Osteoblast (primary cell): ENCODE measurements around the gene LHFPL6. TPM values are rescaled to one million over a fixed set of nuclear protein-coding genes. Genes with fewer than 3 reads are reported as not detected.

Experiments used
- DNase-seq: peaks from one replicate; pipeline ENCODE4 v3.0.0; 2011; ENCODE audit warnings: low spot score, mixed read lengths; ENCODE audit not compliant: insufficient read length; ENCODE audit errors: missing footprints
- H2AFZ ChIP-seq: 2 replicates; pipeline ENCODE4 v1.6.0; 2011; ENCODE audit warnings: mild to moderate bottlenecking, low read length
- H3K27ac ChIP-seq: 2 replicates; pipeline ENCODE4 v1.5.1; 2011; ENCODE audit warnings: mild to moderate bottlenecking, low read depth, low read length, moderate library complexity
- H3K27me3 ChIP-seq: 2 replicates; pipeline ENCODE4 v1.6.0; 2012; ENCODE audit warnings: mild to moderate bottlenecking, control low read depth, inconsistent platforms, low read length, moderate library complexity; ENCODE audit not compliant: insufficient read depth
- H3K36me3 ChIP-seq: 2 replicates; pipeline ENCODE4 v1.5.1; 2011; ENCODE audit warnings: mild to moderate bottlenecking, low read length, control low read depth, moderate library complexity; ENCODE audit not compliant: insufficient read depth
- H3K4me1 ChIP-seq: 2 replicates; pipeline ENCODE4 v1.5.1; 2011; ENCODE audit warnings: mild to moderate bottlenecking, low read length, control low read depth, moderate library complexity; ENCODE audit not compliant: insufficient read depth
- H3K4me2 ChIP-seq: 2 replicates; pipeline ENCODE4 v1.6.0; 2011; ENCODE audit warnings: mild to moderate bottlenecking, low read length; ENCODE audit not compliant: insufficient read depth
- H3K4me3 ChIP-seq: fragments of 200-600 bp; sonication (generic); 3 replicates; pipeline ENCODE4 v1.5.1; 2012; ENCODE audit warnings: mild to moderate bottlenecking, low read length, inconsistent platforms; ENCODE audit not compliant: insufficient read depth
- H3K79me2 ChIP-seq: 2 replicates; pipeline ENCODE4 v1.6.0; 2012; ENCODE audit warnings: mild to moderate bottlenecking, low read length, control low read depth, inconsistent platforms; ENCODE audit not compliant: insufficient read depth
- H3K9me3 ChIP-seq: 2 replicates; pipeline ENCODE4 v1.5.1; 2011; ENCODE audit warnings: low read depth, low read length, control low read depth
- H4K20me1 ChIP-seq: 2 replicates; pipeline ENCODE4 v1.6.0; 2012; ENCODE audit warnings: mild to moderate bottlenecking, low read length, control low read depth; ENCODE audit not compliant: insufficient read depth
- total RNA-seq: library from RNA; depleted of rRNA; stranded (reverse); fragments of >200 nt; gene quantifications from 2 replicates; pipeline ENCODE4 v1.2.3, GENCODE V29; 2012
- TF ChIP-seq, protein P1 (sequence below): IDR thresholded peaks from 2 replicates; pipeline ENCODE4 v1.5.1; 2011; ENCODE audit warnings: mild to moderate bottlenecking, low read depth, low read length, moderate library complexity; ENCODE audit errors: extremely low read depth

LHFPL6 gene
- total RNA-seq, 1 donor: 112 TPM

DNA sequence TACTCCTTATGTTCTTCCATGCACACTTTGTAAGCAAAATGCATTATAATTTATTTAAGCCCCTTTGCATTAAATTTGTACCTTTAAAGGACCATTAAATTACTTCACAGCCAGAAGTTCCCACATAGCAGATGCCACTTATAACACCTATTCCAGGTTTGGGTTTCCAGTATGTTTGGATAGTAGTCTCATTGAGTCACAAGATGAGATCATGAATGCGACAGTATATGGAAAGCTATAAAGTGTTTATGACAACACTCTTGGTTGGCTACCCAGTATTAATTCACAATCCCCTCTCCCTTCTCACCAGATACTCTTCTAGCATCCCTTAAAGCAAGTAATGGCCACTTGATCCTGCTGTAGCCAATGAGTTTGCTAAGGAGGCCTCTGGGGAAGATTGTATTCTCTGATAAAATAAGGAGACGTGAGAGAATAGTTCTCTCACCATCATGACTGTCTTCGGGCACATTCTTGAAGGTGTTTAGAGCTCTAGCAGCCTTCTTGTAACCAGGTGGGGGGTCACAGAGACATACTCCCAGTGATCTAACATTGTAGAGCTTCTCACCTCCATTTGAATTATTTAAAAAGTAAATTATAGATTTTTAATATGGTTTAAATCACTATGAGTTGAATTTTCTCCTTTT lies 2.8 kb upstream of the LHFPL6 start:
- Histone ChIP-seq H3K9me3 (no peaks in the 10 kb centered on the region), H4K20me1 (no peaks in the 10 kb centered on the region), H3K4me2 (no peak overlapping the region), H3K4me1 (peaks cover 5% of the 10 kb centered on the region), H3K27me3 (no peaks in the 10 kb centered on the region), H3K4me3 (no peak overlapping the region), H3K27ac (no peak overlapping the region), H2AFZ (no peak overlapping the region), H3K36me3 (peaks cover 3% of the 10 kb centered on the region), H3K79me2 (peaks cover 17% of the 10 kb centered on the region)
- TF ChIP-seq, protein P1, sequence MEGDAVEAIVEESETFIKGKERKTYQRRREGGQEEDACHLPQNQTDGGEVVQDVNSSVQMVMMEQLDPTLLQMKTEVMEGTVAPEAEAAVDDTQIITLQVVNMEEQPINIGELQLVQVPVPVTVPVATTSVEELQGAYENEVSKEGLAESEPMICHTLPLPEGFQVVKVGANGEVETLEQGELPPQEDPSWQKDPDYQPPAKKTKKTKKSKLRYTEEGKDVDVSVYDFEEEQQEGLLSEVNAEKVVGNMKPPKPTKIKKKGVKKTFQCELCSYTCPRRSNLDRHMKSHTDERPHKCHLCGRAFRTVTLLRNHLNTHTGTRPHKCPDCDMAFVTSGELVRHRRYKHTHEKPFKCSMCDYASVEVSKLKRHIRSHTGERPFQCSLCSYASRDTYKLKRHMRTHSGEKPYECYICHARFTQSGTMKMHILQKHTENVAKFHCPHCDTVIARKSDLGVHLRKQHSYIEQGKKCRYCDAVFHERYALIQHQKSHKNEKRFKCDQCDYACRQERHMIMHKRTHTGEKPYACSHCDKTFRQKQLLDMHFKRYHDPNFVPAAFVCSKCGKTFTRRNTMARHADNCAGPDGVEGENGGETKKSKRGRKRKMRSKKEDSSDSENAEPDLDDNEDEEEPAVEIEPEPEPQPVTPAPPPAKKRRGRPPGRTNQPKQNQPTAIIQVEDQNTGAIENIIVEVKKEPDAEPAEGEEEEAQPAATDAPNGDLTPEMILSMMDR: no peak
- no peak for DNase-seq

DNA sequence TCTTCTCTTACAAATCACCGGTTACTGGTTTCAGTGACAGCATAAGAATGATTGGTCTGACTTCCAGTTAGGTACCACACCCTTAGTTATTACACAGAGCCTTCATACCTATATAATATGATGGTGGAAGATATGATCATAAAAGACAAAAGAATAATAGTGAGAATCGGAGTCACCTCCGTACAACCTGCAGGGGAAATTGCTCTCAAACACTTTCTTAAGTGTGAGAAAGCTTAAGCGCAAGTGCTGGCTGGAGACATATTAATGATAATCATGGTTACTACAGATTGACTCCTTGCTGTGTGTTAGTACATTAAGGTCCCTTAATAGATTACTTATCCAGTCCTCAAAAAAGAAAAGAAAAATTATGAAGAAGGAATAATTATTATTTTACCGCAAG lies 1.8 kb upstream of the LHFPL6 start:
- TF ChIP-seq, protein P1: no peak
- H3K27me3 ChIP-seq: no peaks in the 10 kb centered on the region
- no peak overlapping the region for H2AFZ ChIP-seq
- H3K4me2 ChIP-seq: no peak overlapping the region
- H3K27ac ChIP-seq: no peak overlapping the region
- H3K79me2 ChIP-seq: peaks cover 28% of the 10 kb centered on the region
- no peaks in the 10 kb centered on the region for H3K9me3 ChIP-seq
- H3K36me3 ChIP-seq: peaks cover 3% of the 10 kb centered on the region
- no peak for DNase-seq
- no peak overlapping the region for H3K4me3 ChIP-seq
- no peaks in the 10 kb centered on the region for H4K20me1 ChIP-seq
- H3K4me1 ChIP-seq: peaks cover 14% of the 10 kb centered on the region

DNA sequence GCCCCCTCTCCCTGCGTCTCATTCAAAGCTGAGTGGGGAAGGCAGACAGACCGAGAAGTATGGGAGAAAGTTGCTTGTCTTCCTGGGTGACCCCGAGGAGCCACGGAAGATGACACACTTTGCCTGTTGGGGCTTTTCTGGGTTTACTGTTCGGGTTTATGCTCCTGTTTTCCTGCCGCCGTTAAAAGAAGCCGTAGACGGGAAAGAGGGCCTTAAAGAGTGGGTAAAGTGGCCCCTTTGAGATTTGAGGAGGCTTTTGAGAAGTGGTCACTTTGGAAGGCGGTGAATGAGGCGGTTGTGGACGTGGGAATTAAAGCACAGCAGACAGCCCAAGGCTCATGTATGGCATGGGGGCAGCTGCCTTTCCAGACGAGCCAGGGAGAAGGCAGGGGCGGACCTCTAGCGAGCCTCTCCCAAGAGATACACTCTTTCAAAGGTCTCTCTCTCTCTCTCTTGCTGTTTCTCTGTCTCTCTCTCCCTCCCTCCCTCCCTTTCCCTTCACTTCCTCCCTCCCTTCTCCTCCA lies 493 bp upstream of the LHFPL6 start:
- Histone ChIP-seq H3K4me3 (peak overlapping the region; percentile 94), H3K79me2 (peaks cover 38% of the 10 kb centered on the region), H2AFZ (peak overlapping the region; percentile 97), H4K20me1 (no peaks in the 10 kb centered on the region), H3K36me3 (peaks cover 3% of the 10 kb centered on the region), H3K27me3 (no peaks in the 10 kb centered on the region), H3K27ac (peak overlapping the region; percentile 68), H3K4me2 (peak overlapping the region; percentile 97), H3K4me1 (peaks cover 20% of the 10 kb centered on the region), H3K9me3 (no peaks in the 10 kb centered on the region)
- no peak for DNase-seq
- TF ChIP-seq, protein P1: no peak

DNA sequence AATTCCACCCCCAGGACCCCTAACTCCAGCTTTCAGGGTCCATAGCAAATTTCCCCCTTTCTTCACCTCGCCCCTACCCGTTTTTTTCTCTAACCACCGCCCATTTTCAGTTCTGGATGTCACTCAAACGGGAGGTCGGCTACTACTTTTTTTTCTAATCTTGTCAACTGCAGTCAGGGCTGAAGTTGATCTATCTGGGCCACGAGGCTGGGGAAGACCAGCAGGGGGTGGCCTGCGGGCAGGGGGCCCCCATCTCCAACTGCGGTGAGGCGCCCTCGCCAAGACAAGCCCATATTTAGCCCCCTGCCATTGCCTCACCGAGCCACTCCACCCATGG lies 748 bp downstream of the LHFPL6 start:
- peak overlapping the region; percentile 89 for H2AFZ ChIP-seq
- peaks cover 27% of the 10 kb centered on the region for H3K4me1 ChIP-seq
- peak overlapping the region; percentile 94 for H3K4me3 ChIP-seq
- H3K79me2 ChIP-seq: peaks cover 47% of the 10 kb centered on the region
- H4K20me1 ChIP-seq: no peaks in the 10 kb centered on the region
- DNase-seq: no peak
- peak overlapping the region; percentile 84 for H3K27ac ChIP-seq
- H3K9me3 ChIP-seq: no peaks in the 10 kb centered on the region
- no peaks in the 10 kb centered on the region for H3K27me3 ChIP-seq
- TF ChIP-seq, protein P1: no peak
- H3K36me3 ChIP-seq: peaks cover 3% of the 10 kb centered on the region
- H3K4me2 ChIP-seq: peak overlapping the region; percentile 97
